IMR-90 (cell line): ENCODE measurements around the gene PIH1D1. TPM values are rescaled to one million over a fixed set of nuclear protein-coding genes. Genes with fewer than 3 reads are reported as not detected.

Experiments
- ATAC-seq: fragments of 200-7000 bp; cut with Tn5 transposase; 2 replicates; pipeline ENCODE4 v1.9.1; 2020; ENCODE audit warnings: low read depth, mild to moderate bottlenecking, moderate library complexity
- BruUV-seq: library from RNA; stranded (reverse); fragments of 400-500 nt; replicated peaks from 2 replicates; lab custom pipeline; 2021; lab: Mats Ljungman, UMichigan
- CTCF ChIA-PET: fragments of 300-600 bp; formaldehyde crosslinking; extraction: SDS; loops from one replicate; lab custom pipeline; 2021; ENCODE audit warnings: antibody characterized with exemption; lab: Yijun Ruan, JAX
- POLR2A ChIA-PET: fragments of 300-600 bp; sonication (Branson Sonifier 250); formaldehyde crosslinking; loops from one replicate; lab custom pipeline; 2022; ENCODE audit warnings: antibody characterized with exemption; ENCODE audit not compliant: unreplicated experiment; lab: Charles Lee
- DNase-seq: peaks from one replicate; pipeline ENCODE4 v3.0.0; 2013
- H2AFZ ChIP-seq: replicated peaks from 2 replicates; pipeline ENCODE3; 2013; ENCODE audit warnings: low read length, mild to moderate bottlenecking; ENCODE audit not compliant: poor library complexity
- H2AK5ac ChIP-seq: 2 replicates; pipeline ENCODE4 v1.6.1; 2013; ENCODE audit warnings: low read depth, low read length, inconsistent platforms
- H2AK9ac ChIP-seq: replicated peaks from 2 replicates; pipeline ENCODE3; 2013; ENCODE audit warnings: mild to moderate bottlenecking, low read depth, low read length, moderate library complexity; ENCODE audit not compliant: poor library complexity
- H2BK120ac ChIP-seq: 2 replicates; pipeline ENCODE4 v1.6.1; 2013; ENCODE audit warnings: low read depth, low read length, inconsistent platforms
- H2BK15ac ChIP-seq: 3 replicates; pipeline ENCODE4 v1.6.1; 2013; ENCODE audit warnings: low read depth, low read length, inconsistent platforms
- H2BK20ac ChIP-seq: 2 replicates; pipeline ENCODE4 v1.6.1; 2013; ENCODE audit warnings: low read depth, mild to moderate bottlenecking, inconsistent platforms, low read length, moderate library complexity
- H2BK5ac ChIP-seq: 2 replicates; pipeline ENCODE4 v1.6.1; 2013; ENCODE audit warnings: mild to moderate bottlenecking, low read depth, low read length, inconsistent platforms; ENCODE audit not compliant: poor library complexity, severe bottlenecking
- H3K14ac ChIP-seq: replicated peaks from 2 replicates; pipeline ENCODE4 v1.6.1; 2013; ENCODE audit warnings: low read depth, low read length, inconsistent platforms
- H3K18ac ChIP-seq: 2 replicates; pipeline ENCODE4 v1.6.1; 2013; ENCODE audit warnings: low read depth, low read length, control low read depth
- H3K23ac ChIP-seq: 2 replicates; pipeline ENCODE4 v1.6.1; 2013; ENCODE audit warnings: low read depth, low read length, inconsistent platforms
- H3K27ac ChIP-seq: 2 replicates; pipeline ENCODE4 v1.5.1; 2013; ENCODE audit warnings: mild to moderate bottlenecking, control low read depth, low read length; ENCODE audit not compliant: insufficient read depth
- H3K27me3 ChIP-seq: 2 replicates; pipeline ENCODE4 v1.6.1; 2013; ENCODE audit warnings: low read length; ENCODE audit not compliant: control insufficient read depth, insufficient read depth
- H3K36me3 ChIP-seq: 2 replicates; pipeline ENCODE4 v1.6.1; 2013; ENCODE audit warnings: low read length, mixed read lengths; ENCODE audit not compliant: control insufficient read depth, insufficient read depth
- H3K4ac ChIP-seq: 2 replicates; pipeline ENCODE4 v1.6.1; 2013; ENCODE audit warnings: low read depth, low read length, inconsistent platforms
- H3K4me1 ChIP-seq: 2 replicates; pipeline ENCODE4 v1.6.1; 2013; ENCODE audit warnings: low read length, mixed read lengths; ENCODE audit not compliant: control insufficient read depth, insufficient read depth
- H3K4me2 ChIP-seq: 2 replicates; pipeline ENCODE4 v1.6.1; 2013; ENCODE audit warnings: low read depth, mild to moderate bottlenecking, control low read depth, low read length, moderate library complexity
- H3K4me3 ChIP-seq: 2 replicates; pipeline ENCODE4 v1.5.1; 2013; ENCODE audit warnings: low read depth, mild to moderate bottlenecking, control low read depth, low read length, moderate library complexity; ENCODE audit not compliant: insufficient read depth
- H3K56ac ChIP-seq: 2 replicates; pipeline ENCODE4 v1.6.1; 2013; ENCODE audit warnings: low read length, inconsistent platforms; ENCODE audit not compliant: insufficient read depth; ENCODE audit errors: extremely low read depth
- H3K79me1 ChIP-seq, 2 experiments: 2 replicates each; pipeline ENCODE4 v1.6.1; 2013; ENCODE audit warnings: low read length in 2 of 2, inconsistent platforms in 1 of 2, low read depth in 1 of 2
- H3K9ac ChIP-seq: 2 replicates; pipeline ENCODE4 v1.6.1; 2013; ENCODE audit warnings: low read depth, low read length, control low read depth
- H3K9me1 ChIP-seq: 2 replicates; pipeline ENCODE4 v1.6.1; 2013; ENCODE audit warnings: low read length, inconsistent platforms; ENCODE audit not compliant: insufficient read depth
- H3K9me3 ChIP-seq: 2 replicates; pipeline ENCODE4 v1.6.1; 2013; ENCODE audit warnings: low read length; ENCODE audit not compliant: control insufficient read depth, insufficient read depth
- H4K20me1 ChIP-seq: 2 replicates; pipeline ENCODE4 v1.6.1; 2013; ENCODE audit warnings: low read length, inconsistent platforms; ENCODE audit not compliant: insufficient read depth
- H4K5ac ChIP-seq: 2 replicates; pipeline ENCODE4 v1.6.1; 2013; ENCODE audit warnings: mild to moderate bottlenecking, low read depth, low read length, control low read depth
- H4K8ac ChIP-seq, 2 experiments: 2 replicates each; pipeline ENCODE4 v1.6.1; 2013; ENCODE audit warnings: low read depth in 2 of 2, low read length in 2 of 2, control low read depth in 1 of 2, inconsistent platforms in 1 of 2
- H4K91ac ChIP-seq: 2 replicates; pipeline ENCODE4 v1.6.1; 2013; ENCODE audit warnings: low read depth, low read length, inconsistent platforms; ENCODE audit not compliant: insufficient read depth
- BHLHE40 ChIP-seq: fragments of 150-350 bp; IDR thresholded peaks from 2 replicates; pipeline ENCODE4 v1.6.1; 2016; ENCODE audit warnings: mild to moderate bottlenecking, low read depth, low read length
- CEBPB ChIP-seq: IDR thresholded peaks from 2 replicates; pipeline ENCODE4 v1.6.1; 2012; ENCODE audit warnings: low read depth, low read length, improper control_type of control experiment
- CHD1 ChIP-seq: IDR thresholded peaks from 2 replicates; pipeline ENCODE4 v1.6.1; 2012; ENCODE audit warnings: low read depth, low read length, improper control_type of control experiment
- FOS ChIP-seq: fragments of 150-350 bp; IDR thresholded peaks from 2 replicates; pipeline ENCODE4 v1.6.1; 2016; ENCODE audit warnings: low read depth, low read length
- MAFK ChIP-seq: IDR thresholded peaks from 2 replicates; pipeline ENCODE4 v1.6.1; 2012; ENCODE audit warnings: low read depth, low read length, improper control_type of control experiment
- NFE2L2 ChIP-seq: fragments of 150-350 bp; IDR thresholded peaks from 2 replicates; pipeline ENCODE4 v1.6.1; 2016; ENCODE audit warnings: low read depth, mild to moderate bottlenecking, low read length
- POLR2A ChIP-seq: IDR thresholded peaks from 2 replicates; pipeline ENCODE4 v1.6.1; 2012; ENCODE audit warnings: mild to moderate bottlenecking, low read depth, low read length
- RAD21 ChIP-seq: IDR thresholded peaks from 2 replicates; pipeline ENCODE4 v1.6.1; 2012; ENCODE audit warnings: low read length, improper control_type of control experiment
- RCOR1 ChIP-seq: IDR thresholded peaks from 2 replicates; pipeline ENCODE4 v1.6.1; 2012; ENCODE audit warnings: mild to moderate bottlenecking, low read length, improper control_type of control experiment; ENCODE audit not compliant: insufficient replicate concordance
- RFX5 ChIP-seq: IDR thresholded peaks from 2 replicates; pipeline ENCODE4 v1.8.0; 2012; ENCODE audit warnings: low read depth, mild to moderate bottlenecking, low read length, moderate library complexity
- SMC3 ChIP-seq: fragments of 150-350 bp; IDR thresholded peaks from 2 replicates; pipeline ENCODE4 v1.6.1; 2016; ENCODE audit warnings: low read depth, mild to moderate bottlenecking, antibody characterized with exemption, low read length, moderate library complexity
- WGBS, 2 experiments: methylation state at CpG; one replicate each; pipeline versions ENCODE4 v1.1.5 to v1.1.7; 2013; ENCODE audit warnings: missing lambda C conversion rate in 2 of 2; ENCODE audit not compliant: insufficient read length in 1 of 2; ENCODE audit errors: extremely low coverage in 2 of 2; 5-methylcytosine and 5-hydroxymethylcytosine counted together
- dilution Hi-C: fragments of 300-500 bp; cut with HindIII; formaldehyde crosslinking; loops from one replicate; pipeline ENCODE4 v1.14.3; 2018; ENCODE audit warnings: low sequenced_read_pairs; ENCODE audit not compliant: unreplicated experiment
- in situ Hi-C: fragments of 300-500 bp; cut with MboI; formaldehyde crosslinking; loops from 3 replicates; pipeline ENCODE4 v1.14.3; 2019; ENCODE audit warnings: low sequenced_read_pairs, inconsistent platforms, mixed read lengths
- intact Hi-C: fragments of 100-400 bp; cut with micrococcal nuclease; formaldehyde crosslinking; loops from 2 replicates; pipeline ENCODE4 v1.10.0; 2022
- polyA plus RNA-seq, 3 experiments: library from polyadenylated mRNA; depleted of rRNA; stranded (reverse); fragments of >200 nt; gene quantifications; 2 replicates each; pipeline ENCODE4 v1.2.3, GENCODE V29; 2012; ENCODE audit warnings: low replicate concordance in 1 of 3
- total RNA-seq: library from RNA; depleted of rRNA; stranded (reverse); fragments of >200 nt; gene quantifications from 2 replicates; pipeline ENCODE4 v1.2.3, GENCODE V29; 2012
- TF ChIP-seq, protein P1 (sequence below): fragments of 150-350 bp; IDR thresholded peaks from 2 replicates; pipeline ENCODE4 v1.6.1; 2017; ENCODE audit warnings: mild to moderate bottlenecking, antibody characterized with exemption, low read length, low read depth
- TF ChIP-seq, protein P2 (sequence below): fragments of 150-350 bp; IDR thresholded peaks from 2 replicates; pipeline ENCODE4 v1.6.1; 2016; ENCODE audit warnings: low read depth, mild to moderate bottlenecking, low read length, moderate library complexity, borderline replicate concordance
- TF ChIP-seq, protein P3 (sequence below): conservative IDR thresholded peaks from 2 replicates; pipeline ENCODE4 v1.5.1; 2012; ENCODE audit warnings: mild to moderate bottlenecking, low read depth, low read length, improper control_type of control experiment

PIH1D1 gene
- total and polyA plus RNA-seq, 2 of the 4 experiments (the other 2 are of a cell fraction), result 77.9 to 122 TPM

DNA sequence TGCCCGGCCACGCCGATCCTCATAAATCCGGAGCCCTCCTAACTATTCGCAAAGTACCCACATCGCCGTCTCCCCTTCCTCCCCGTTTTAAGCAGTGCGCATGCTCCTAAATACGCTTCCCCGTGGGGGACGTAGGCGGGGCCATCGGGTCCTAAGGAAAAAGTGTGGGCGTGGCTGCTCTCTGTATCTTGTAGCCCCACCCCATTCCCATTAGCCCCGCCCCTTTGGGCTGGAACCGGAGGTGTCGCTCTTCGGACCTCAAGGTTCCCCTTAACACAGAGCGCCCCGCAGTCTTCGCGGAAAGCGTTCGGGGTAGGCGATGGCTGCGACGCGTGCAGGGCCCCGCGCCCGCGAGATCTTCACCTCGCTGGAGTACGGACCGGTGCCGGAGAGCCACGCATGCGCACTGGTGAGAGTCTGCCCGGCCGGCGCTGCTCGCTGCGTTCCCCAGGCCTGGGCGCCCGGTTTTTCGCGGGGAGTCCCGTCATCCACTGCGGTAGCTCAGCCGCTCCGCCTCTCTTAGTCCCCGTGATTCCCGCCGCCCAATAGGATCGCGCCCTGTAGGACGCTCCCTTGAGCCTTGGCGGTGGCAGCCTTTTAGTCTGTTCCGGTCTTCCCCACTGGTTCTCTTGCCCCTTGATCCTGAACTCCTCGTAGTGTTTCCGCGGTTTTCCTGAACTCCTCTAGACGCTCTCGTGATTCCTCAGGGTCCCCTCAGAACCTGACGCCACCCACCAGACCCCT lies 1.6 kb upstream of the PIH1D1 start, which contains the start of gene ALDH16A1:
TSS of gene ALDH16A1 (plus strand) at position 213 of the 744 bp plus-strand sequence. CDS start at position 320, 107 bp downstream.
- ATAC-seq (peak; percentile 94), DNase-seq (peak; percentile 96)
- no peaks in the 10 kb centered on the region for H3K9me3 ChIP-seq
- peak within 1 kb of the TSS; percentile 93 for H2BK120ac ChIP-seq
- BruUV-seq, result no TSS peak
- H4K20me1 ChIP-seq, result peaks cover 3% of the 10 kb centered on the region; the same call in 1 of the 2 replicates
- peaks cover 2% of the 10 kb centered on the region; the same call in 1 of the 2 replicates for H3K4me1 ChIP-seq
- peak within 1 kb of the TSS; percentile 75; the same call in 1 of the 2 replicates for H3K23ac ChIP-seq
- peak within 1 kb of the TSS; percentile 96 for H4K5ac ChIP-seq
- peaks cover 11% of the 10 kb centered on the region for H3K9me1 ChIP-seq
- peak within 1 kb of the TSS; percentile 93 for H3K9ac ChIP-seq
- 1% methylated on average over 47 of the region's 66 CpGs; no CpG with 5 or more reads in 1 of the 2 experiments for WGBS, 2 experiments
- no peaks in the 10 kb centered on the region; the same call in none of the 2 replicates for H3K36me3 ChIP-seq
- peak within 1 kb of the TSS; percentile 95 for H2AK9ac ChIP-seq
- peak within 1 kb of the TSS; percentile 91 for H4K91ac ChIP-seq
- H3K4ac ChIP-seq, result peak within 1 kb of the TSS; percentile 96
- dilution Hi-C loops, result no loop called here
- peak within 1 kb of the TSS; percentile 90 for H2BK5ac ChIP-seq
- peaks cover 23 to 54% of the 10 kb centered on the region in 2 experiments for H3K79me1 ChIP-seq
- peak within 1 kb of the TSS; percentile 64 for H3K4me3 ChIP-seq
- POLR2A ChIA-PET, result interaction anchor here (1.0 kb wide), 1 partner anchor 59 kb away, joined by 3 read pairs; no protein-coding TSS in a partner anchor
- peak within 1 kb of the TSS; percentile 97 for H2AK5ac ChIP-seq
- intact Hi-C loops, result no loop called here
- peak within 1 kb of the TSS; percentile 85 for H3K56ac ChIP-seq
- H2BK15ac ChIP-seq, result peak within 1 kb of the TSS; percentile 82; the same call in 1 of the 3 replicates
- peak within 1 kb of the TSS; percentile 58 for H2BK20ac ChIP-seq
- in situ Hi-C loops, result no loop called here
- H3K27me3 ChIP-seq, result no peaks in the 10 kb centered on the region
- CTCF ChIA-PET, result interaction anchor here (0.9 kb wide), 1 partner anchor 21 kb away, joined by 4 read pairs; the partner anchor contains the start of gene FLT3LG
- H3K14ac ChIP-seq, result peak within 1 kb of the TSS; percentile 96
- H2AFZ ChIP-seq, result peak within 1 kb of the TSS; percentile 100
- H3K27ac ChIP-seq, result peak within 1 kb of the TSS; percentile 94
- peak within 1 kb of the TSS; percentile 88 for H3K4me2 ChIP-seq
- H3K18ac ChIP-seq, result peak within 1 kb of the TSS; percentile 67
- peak within 1 kb of the TSS; percentile 95 to 98 for H4K8ac ChIP-seq
- TF ChIP-seq POLR2A, result peak; percentile 97
- TF ChIP-seq CHD1, result no peak
- TF ChIP-seq, protein P1, sequence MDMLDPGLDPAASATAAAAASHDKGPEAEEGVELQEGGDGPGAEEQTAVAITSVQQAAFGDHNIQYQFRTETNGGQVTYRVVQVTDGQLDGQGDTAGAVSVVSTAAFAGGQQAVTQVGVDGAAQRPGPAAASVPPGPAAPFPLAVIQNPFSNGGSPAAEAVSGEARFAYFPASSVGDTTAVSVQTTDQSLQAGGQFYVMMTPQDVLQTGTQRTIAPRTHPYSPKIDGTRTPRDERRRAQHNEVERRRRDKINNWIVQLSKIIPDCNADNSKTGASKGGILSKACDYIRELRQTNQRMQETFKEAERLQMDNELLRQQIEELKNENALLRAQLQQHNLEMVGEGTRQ, result peak; percentile 93
- TF ChIP-seq CEBPB, result no peak
- TF ChIP-seq RCOR1, result no peak
- no peak for TF ChIP-seq SMC3
- TF ChIP-seq, protein P2, sequence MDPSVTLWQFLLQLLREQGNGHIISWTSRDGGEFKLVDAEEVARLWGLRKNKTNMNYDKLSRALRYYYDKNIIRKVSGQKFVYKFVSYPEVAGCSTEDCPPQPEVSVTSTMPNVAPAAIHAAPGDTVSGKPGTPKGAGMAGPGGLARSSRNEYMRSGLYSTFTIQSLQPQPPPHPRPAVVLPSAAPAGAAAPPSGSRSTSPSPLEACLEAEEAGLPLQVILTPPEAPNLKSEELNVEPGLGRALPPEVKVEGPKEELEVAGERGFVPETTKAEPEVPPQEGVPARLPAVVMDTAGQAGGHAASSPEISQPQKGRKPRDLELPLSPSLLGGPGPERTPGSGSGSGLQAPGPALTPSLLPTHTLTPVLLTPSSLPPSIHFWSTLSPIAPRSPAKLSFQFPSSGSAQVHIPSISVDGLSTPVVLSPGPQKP, result no peak
- TF ChIP-seq BHLHE40, result peak; percentile 73
- TF ChIP-seq FOS, result no peak
- TF ChIP-seq MAFK, result no peak
- no peak for TF ChIP-seq NFE2L2
- no peak for TF ChIP-seq RAD21
- TF ChIP-seq, protein P3, sequence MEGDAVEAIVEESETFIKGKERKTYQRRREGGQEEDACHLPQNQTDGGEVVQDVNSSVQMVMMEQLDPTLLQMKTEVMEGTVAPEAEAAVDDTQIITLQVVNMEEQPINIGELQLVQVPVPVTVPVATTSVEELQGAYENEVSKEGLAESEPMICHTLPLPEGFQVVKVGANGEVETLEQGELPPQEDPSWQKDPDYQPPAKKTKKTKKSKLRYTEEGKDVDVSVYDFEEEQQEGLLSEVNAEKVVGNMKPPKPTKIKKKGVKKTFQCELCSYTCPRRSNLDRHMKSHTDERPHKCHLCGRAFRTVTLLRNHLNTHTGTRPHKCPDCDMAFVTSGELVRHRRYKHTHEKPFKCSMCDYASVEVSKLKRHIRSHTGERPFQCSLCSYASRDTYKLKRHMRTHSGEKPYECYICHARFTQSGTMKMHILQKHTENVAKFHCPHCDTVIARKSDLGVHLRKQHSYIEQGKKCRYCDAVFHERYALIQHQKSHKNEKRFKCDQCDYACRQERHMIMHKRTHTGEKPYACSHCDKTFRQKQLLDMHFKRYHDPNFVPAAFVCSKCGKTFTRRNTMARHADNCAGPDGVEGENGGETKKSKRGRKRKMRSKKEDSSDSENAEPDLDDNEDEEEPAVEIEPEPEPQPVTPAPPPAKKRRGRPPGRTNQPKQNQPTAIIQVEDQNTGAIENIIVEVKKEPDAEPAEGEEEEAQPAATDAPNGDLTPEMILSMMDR, result no peak
- no peak for TF ChIP-seq RFX5
